GM12878 (cell line): ENCODE results near the gene TRAPPC6A. TPM values are rescaled to one million over a fixed set of nuclear protein-coding genes. Genes with fewer than 3 reads are reported as not detected.

Source experiments
- ATF2 ChIP-seq: IDR thresholded peaks from 2 replicates; pipeline ENCODE4 v1.6.1; 2012; ENCODE audit warnings: low read length, inconsistent platforms
- BCLAF1 ChIP-seq: fragments of 450-650 bp; IDR thresholded peaks from 2 replicates; pipeline ENCODE4 v1.6.1; 2017; ENCODE audit warnings: antibody characterized with exemption, mild to moderate bottlenecking, moderate library complexity
- CREM ChIP-seq: IDR thresholded peaks from 2 replicates; pipeline ENCODE4 v1.6.1; 2014; ENCODE audit warnings: antibody characterized with exemption, low read depth
- ELK1 ChIP-seq: IDR thresholded peaks from 2 replicates; pipeline ENCODE4 v1.6.1; 2012; ENCODE audit warnings: low read depth, low read length, improper control_type of control experiment
- EZH2 ChIP-seq: IDR thresholded peaks from 2 replicates; pipeline ENCODE4 v1.6.1; 2012; ENCODE audit warnings: low read depth, mild to moderate bottlenecking, control low read depth, inconsistent platforms, low read length, borderline replicate concordance; ENCODE audit not compliant: control insufficient read depth
- HCFC1 ChIP-seq: fragments of 150-350 bp; IDR thresholded peaks from 2 replicates; pipeline ENCODE4 v1.6.1; 2014; ENCODE audit warnings: low read length
- IKZF2 ChIP-seq, 2 experiments: fragments of 450-650 bp; IDR thresholded peaks; 2 replicates each; pipeline ENCODE4 v1.6.1; 2017; ENCODE audit warnings: mild to moderate bottlenecking in 2 of 2, moderate library complexity in 2 of 2
- KAT2A ChIP-seq: conservative IDR thresholded peaks from 2 replicates; pipeline ENCODE4 v1.6.1; 2011; ENCODE audit warnings: low read depth, low read length; ENCODE audit not compliant: control insufficient read depth
- LARP7 ChIP-seq: fragments of 450-650 bp; IDR thresholded peaks from 2 replicates; pipeline ENCODE4 v1.6.1; 2017; ENCODE audit warnings: mild to moderate bottlenecking
- MTA2 ChIP-seq: fragments of 450-650 bp; IDR thresholded peaks from 2 replicates; pipeline ENCODE4 v1.6.1; 2016; ENCODE audit warnings: low read depth, mild to moderate bottlenecking, moderate library complexity
- NR2F1 ChIP-seq: fragments of 450-650 bp; conservative IDR thresholded peaks from 2 replicates; pipeline ENCODE4 v1.6.1; 2017; ENCODE audit warnings: mild to moderate bottlenecking
- PML ChIP-seq: IDR thresholded peaks from 2 replicates; pipeline ENCODE4 v1.6.1; 2012; ENCODE audit warnings: low read length, inconsistent platforms
- PRDM15 ChIP-seq: fragments of 450-650 bp; formaldehyde crosslinking; IDR thresholded peaks from 2 replicates; pipeline ENCODE4 v1.4.0; 2020; ENCODE audit warnings: mild to moderate bottlenecking, moderate library complexity
- SIX5 ChIP-seq: IDR thresholded peaks from 2 replicates; pipeline ENCODE4 v1.6.1; 2011; ENCODE audit warnings: mild to moderate bottlenecking, low read depth, low read length, moderate library complexity; ENCODE audit not compliant: severe bottlenecking
- SMAD5 ChIP-seq: IDR thresholded peaks from 2 replicates; pipeline ENCODE4 v1.6.1; 2016; ENCODE audit warnings: antibody characterized with exemption, low read depth
- SMC3 ChIP-seq: IDR thresholded peaks from 2 replicates; pipeline ENCODE4 v1.6.1; 2011; ENCODE audit warnings: low read length, improper control_type of control experiment, borderline replicate concordance
- SPI1 ChIP-seq: IDR thresholded peaks from 2 replicates; pipeline ENCODE4 v1.6.1; 2011; ENCODE audit warnings: low read depth, mild to moderate bottlenecking, low read length, moderate library complexity, borderline replicate concordance; ENCODE audit not compliant: insufficient read depth
- SUPT20H ChIP-seq: IDR thresholded peaks from 2 replicates; pipeline ENCODE4 v1.6.1; 2011; ENCODE audit warnings: low read depth, mild to moderate bottlenecking, low read length, moderate library complexity, borderline replicate concordance; ENCODE audit not compliant: control insufficient read depth
- YBX1 ChIP-seq: fragments of 450-650 bp; IDR thresholded peaks from 2 replicates; pipeline ENCODE4 v1.6.1; 2016; ENCODE audit warnings: antibody characterized with exemption
- polyA plus RNA-seq, 11 experiments: library from polyadenylated mRNA; depleted of rRNA in 4 of 11; unstranded in 6 of 11; stranded (reverse) in 5 of 11; fragments of >200 nt; fragmentation: Nextera tagmentation in 4 of 11; fragmentation: Illumina TruSeq in 1 of 11; extraction: Ambion mirVana in 4 of 11; extraction: Trizol in 1 of 11; gene quantifications; 1 replicate in 1 of 11; 2 replicates in 10 of 11; pipeline versions ENCODE4 v1.2.1 to v1.2.3, GENCODE V29; 2011 to 2016; ENCODE audit warnings: inconsistent platforms in 2 of 11, missing spikeins in 2 of 11, low read depth in 1 of 11
- total RNA-seq, 4 experiments: library from RNA; depleted of rRNA in 3 of 4; stranded (reverse); fragments of >200 nt in 3 of 4; fragmentation: Illumina TruSeq in 1 of 4; extraction: Trizol in 1 of 4; gene quantifications; 2 replicates each; pipeline versions ENCODE4 v1.2.1 to v1.2.3, GENCODE V29; 2013 to 2021
- TF ChIP-seq, protein P1 (sequence below), 3 experiments: IDR thresholded peaks in 2 of 3; conservative IDR thresholded peaks in 1 of 3; 2 replicates each; pipeline ENCODE4 v1.5.1; 2011; ENCODE audit warnings: low read depth in 3 of 3, low read length in 3 of 3, mild to moderate bottlenecking in 3 of 3, control low read depth in 2 of 3, moderate library complexity in 2 of 3, inconsistent platforms in 1 of 3, mixed read lengths in 1 of 3; ENCODE audit not compliant: control insufficient read depth in 2 of 3, insufficient read depth in 1 of 3; ENCODE audit errors: extremely low read depth in 1 of 3

Gene TRAPPC6A
- total and polyA plus RNA-seq, 10 of the 15 experiments (the other 5 are each of a cell fraction or from before 2014, with no cell fraction given), result 1.8 to 83.9 (median 35.8) TPM

- TF ChIP-seq, protein P1, sequence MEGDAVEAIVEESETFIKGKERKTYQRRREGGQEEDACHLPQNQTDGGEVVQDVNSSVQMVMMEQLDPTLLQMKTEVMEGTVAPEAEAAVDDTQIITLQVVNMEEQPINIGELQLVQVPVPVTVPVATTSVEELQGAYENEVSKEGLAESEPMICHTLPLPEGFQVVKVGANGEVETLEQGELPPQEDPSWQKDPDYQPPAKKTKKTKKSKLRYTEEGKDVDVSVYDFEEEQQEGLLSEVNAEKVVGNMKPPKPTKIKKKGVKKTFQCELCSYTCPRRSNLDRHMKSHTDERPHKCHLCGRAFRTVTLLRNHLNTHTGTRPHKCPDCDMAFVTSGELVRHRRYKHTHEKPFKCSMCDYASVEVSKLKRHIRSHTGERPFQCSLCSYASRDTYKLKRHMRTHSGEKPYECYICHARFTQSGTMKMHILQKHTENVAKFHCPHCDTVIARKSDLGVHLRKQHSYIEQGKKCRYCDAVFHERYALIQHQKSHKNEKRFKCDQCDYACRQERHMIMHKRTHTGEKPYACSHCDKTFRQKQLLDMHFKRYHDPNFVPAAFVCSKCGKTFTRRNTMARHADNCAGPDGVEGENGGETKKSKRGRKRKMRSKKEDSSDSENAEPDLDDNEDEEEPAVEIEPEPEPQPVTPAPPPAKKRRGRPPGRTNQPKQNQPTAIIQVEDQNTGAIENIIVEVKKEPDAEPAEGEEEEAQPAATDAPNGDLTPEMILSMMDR (IDR thresholded peaks at IDR 0.05 in 2 of 3, conservative IDR thresholded peaks at IDR 0.05 in 1 of 3; ENCODE audit: control insufficient read depth in 2 of 3, extremely low read depth in 1 of 3, insufficient read depth in 1 of 3, low read depth in 3 of 3, low read length in 3 of 3), result peak; percentile 79 to 93 (median 83)
- TF ChIP-seq EZH2 (no peak), SMC3 (peak; percentile 69), NR2F1 (no peak), BCLAF1 (no peak), CREM (no peak), YBX1 (no peak), SUPT20H (no peak), SMAD5 (no peak), SPI1 (no peak), ELK1 (no peak), PML (no peak), ATF2 (no peak), SIX5 (no peak), KAT2A (no peak), LARP7 (peak; percentile 19; the same call in 1 of the 2 replicates), IKZF2 (IDR thresholded peaks at IDR 0.05) (peak; percentile 35 to 53; a peak in 3 of 4 replicates), MTA2 (no peak), PRDM15 (no peak), HCFC1 (no peak)
These were observed 52.0 kb downstream of the TRAPPC6A start (continued) for GRCh38 chr19:45125975-45126493.
